HL-60/S4 treated with retinoic acid at 250 ng/mL for 4 days and 3 days (cell line): ENCODE results near the gene CDC42SE2.
"Not testable (repeated sequence)": the region's sequence is repeated elsewhere in the genome, so short reads cannot be mapped to it uniquely, and the experiment has no call there.

Experiments
- in situ Hi-C: fragments of 300-500 bp; cut with MboI; formaldehyde crosslinking; loops from 2 replicates; pipeline ENCODE4 v1.7.0; 2022; ENCODE audit warnings: low sequenced_read_pairs

Gene CDC42SE2

GRCh38 chr5:131277875-131278740 is 14.3 kb downstream of the CDC42SE2 start:
- in situ Hi-C loops = no loop called here

DNA sequence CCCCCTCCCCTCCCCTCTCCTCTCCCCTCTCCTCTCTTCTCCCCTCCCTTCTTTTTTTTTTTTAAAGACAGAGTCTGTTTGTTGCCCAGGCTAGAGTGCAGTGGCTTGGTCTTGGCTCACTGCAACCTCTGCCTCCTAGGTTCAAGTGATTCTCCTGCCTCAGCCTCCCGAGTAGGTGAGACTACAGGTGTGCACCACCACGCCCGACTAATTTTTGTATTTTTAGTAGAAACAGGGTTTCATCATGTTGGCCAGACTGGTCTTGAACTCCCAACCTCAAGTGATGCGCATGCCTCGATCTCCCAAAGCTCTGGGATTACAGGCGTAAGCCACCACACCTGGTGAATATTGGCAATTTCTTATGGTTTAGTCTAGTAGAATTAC is 14.9 kb downstream of the CDC42SE2 start:
- in situ Hi-C loops = not testable (repeated sequence)

DNA sequence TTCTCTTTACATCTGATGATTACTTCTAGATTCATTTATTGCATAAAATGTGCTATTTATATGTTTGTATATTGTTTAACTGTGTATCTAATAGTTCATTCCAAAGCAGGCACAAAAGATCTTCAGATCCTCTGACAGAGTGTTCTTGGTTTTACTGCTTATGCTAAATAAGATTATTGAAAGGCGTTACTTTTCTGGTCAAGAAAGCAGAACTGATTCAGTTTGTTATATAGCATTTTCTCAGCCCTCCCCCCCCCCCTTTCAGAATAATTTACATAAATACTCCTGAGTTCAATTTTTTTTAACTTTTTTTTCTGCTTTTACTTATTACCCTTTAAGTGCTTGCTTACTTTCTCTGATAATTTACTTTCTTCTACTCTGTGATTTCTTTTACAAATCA is 15.4 kb downstream of the CDC42SE2 start:
- in situ Hi-C loops = no loop called here

DNA sequence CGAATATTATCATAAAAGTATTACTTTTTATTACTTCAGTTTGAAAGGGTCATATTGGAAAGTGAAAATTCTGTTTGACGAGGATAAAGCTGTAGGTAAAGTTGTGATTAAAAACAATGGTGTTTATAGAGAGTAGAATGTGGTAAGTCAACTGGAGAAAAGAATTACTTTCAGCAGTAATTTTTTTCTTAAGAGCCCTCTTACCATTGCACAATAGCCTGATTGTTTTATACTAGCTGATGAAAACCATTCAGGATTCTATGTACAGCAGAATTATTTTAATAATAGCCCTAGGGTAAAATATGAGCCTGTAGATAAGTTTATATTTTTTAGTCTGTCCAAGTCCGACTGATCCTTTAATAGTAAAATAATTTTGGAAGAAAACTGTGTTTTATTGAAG is 16.6 kb downstream of the CDC42SE2 start:
- in situ Hi-C loops = no loop called here

GRCh38 chr5:131281133-131281867 is 17.4 kb downstream of the CDC42SE2 start:
- in situ Hi-C loops = no loop called here

GRCh38 chr5:131281868-131282234 is 18.0 kb downstream of the CDC42SE2 start:
- in situ Hi-C loops = no loop called here

DNA sequence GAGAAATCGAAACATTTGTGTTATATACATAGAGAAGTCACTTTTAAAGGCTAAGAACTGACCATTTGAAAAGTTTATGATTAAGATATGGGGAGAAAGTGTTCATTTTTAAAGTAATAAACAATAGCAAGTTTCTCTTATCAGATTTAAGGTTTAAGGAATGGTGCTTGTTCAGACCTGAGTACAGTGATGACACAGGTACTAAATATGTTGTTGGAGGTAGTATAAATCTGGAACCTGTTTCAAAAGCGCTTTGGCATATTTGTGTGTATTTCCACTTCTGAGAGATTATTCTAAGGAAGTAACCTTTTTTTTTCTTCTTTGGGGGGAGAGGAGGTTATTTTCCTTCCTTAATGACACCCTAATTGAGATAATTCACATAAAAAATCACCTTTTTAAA is 18.4 kb downstream of the CDC42SE2 start:
- in situ Hi-C loops = no loop called here

- in situ Hi-C loops = no loop called here
These were observed 22.0 kb downstream of the CDC42SE2 start for GRCh38 chr5:131285703-131286399.

GRCh38 chr5:131286400-131286715 is 22.5 kb downstream of the CDC42SE2 start:
- in situ Hi-C loops = no loop called here

DNA sequence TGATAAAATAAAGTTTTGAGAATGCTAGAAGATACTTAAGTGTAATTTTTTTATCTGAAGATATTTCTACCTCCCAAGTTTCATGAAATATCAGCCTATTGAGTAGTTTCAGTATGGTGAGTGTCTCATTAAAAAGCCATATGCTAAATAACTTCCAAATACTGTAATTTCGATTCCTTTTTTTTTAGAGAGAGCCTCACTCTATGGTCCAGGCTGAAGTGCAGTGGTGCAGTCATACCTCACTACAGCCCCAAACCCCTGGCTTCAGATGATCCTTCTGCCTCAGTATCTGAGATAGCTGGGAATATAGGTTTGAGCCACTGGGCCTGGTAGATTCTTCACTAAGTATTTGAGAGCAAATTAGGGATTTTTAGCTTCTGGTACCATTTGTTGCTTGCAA is 24.5 kb downstream of the CDC42SE2 start:
- in situ Hi-C loops = no loop called here

GRCh38 chr5:131289738-131290137 is 25.9 kb downstream of the CDC42SE2 start:
- in situ Hi-C loops = no loop called here

DNA sequence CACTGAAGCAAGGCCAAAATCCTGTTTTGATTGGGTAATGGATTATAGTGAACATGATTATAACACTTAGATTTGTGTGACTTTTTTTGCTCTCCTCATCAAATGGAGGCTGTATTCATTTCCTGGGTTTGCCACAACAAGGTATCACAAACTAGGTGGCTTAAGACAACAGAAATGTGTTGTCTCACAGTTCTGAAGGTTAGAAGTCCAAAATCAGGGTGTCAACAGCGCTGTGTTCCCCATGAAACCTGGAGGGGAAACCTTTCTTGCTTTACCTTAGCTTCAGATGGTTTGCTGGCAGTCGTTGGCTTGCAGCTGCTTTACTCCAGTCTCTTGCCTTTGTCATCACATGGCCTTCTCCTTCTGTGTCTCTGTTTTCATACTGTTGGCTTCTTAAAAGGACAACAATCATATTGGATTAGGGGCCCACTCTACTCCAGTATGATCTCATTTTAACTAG is 32.4 kb downstream of the CDC42SE2 start:
- in situ Hi-C loops = no loop called here

GRCh38 chr5:131297886-131298285 is 34.0 kb downstream of the CDC42SE2 start:
- in situ Hi-C loops = no loop called here

DNA sequence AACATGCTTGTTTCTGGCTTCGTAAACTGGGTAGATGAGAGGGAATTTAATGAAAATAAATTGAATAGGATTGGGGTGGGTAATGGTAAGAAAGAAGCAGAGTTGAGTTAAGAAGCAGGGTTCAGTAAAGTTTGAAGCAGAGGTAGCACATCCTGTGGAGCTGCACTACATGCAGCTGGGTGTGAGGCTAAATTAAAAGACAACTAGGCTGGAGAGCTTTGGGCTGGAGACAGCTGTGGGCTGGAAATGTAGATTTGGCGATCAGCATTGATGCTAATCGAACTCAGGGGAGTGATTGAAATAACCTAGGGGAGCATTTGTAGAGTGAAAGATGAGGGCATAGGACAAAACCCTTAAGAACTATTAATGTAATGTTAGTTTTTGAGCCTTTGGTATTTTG is 35.6 kb downstream of the CDC42SE2 start:
- in situ Hi-C loops = no loop called here

- in situ Hi-C loops = no loop called here
These were observed 38.7 kb downstream of the CDC42SE2 start for GRCh38 chr5:131302506-131302905.

- in situ Hi-C loops = no loop called here
These were observed 39.7 kb downstream of the CDC42SE2 start for GRCh38 chr5:131303537-131303936.

- in situ Hi-C loops = no loop called here
These were observed 40.6 kb downstream of the CDC42SE2 start for GRCh38 chr5:131304414-131304813.

- in situ Hi-C loops = no loop called here
These were observed 41.4 kb downstream of the CDC42SE2 start for GRCh38 chr5:131305138-131305689.

- in situ Hi-C loops = no loop called here
These were observed 42.1 kb downstream of the CDC42SE2 start for GRCh38 chr5:131305906-131306305.

DNA sequence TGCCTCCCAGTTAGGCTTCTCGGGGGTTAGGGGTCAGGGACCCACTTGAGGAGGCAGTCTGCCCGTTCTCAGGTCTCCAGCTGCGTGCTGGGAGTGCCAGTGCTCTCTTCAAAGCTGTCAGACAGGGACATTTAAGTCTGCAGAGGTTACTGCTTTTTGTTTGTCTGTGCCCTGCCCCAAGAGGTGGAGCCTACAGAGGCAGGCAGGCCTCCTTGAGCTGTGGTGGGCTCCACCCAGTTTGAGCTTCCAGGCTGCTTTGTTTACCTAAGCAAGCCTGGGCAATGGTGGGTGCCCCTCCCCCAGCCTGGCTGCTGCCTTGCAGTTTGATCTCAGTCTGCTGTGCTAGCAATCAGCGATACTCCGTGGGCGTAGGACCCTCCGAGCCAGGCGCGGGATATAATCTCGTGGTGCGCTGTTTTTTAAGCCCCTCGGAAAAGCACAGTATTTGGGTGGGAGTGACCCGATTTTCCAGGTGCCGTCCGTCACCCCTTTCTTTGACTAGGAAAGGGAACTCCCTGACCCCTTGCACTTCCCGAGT is 48.5 kb downstream of the CDC42SE2 start:
- in situ Hi-C loops = not testable (repeated sequence)

DNA sequence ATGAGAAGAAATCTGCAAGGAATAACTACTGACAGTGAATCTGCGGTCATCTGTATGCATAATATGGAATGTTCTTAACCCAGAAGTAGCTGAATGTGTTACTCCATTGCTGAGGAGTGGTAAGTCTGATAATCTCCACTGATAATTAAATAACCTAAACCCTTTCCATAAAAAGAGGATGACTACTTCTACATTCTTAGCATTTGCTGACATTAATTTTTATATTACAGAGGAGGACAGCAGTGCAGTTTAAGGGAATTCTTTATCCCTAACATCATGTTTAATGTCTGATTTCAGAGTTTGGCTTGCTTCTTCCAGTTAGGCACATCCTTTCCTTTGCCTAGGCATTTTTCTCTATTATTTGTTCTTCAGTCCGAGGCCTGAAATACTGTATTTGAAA is 52.2 kb downstream of the CDC42SE2 start:
- in situ Hi-C loops = no loop called here
